ENCODE data around the gene AAK1. TPM values are rescaled to one million over a fixed set of nuclear protein-coding genes. Genes with fewer than 3 reads are reported as not detected.

Gene AAK1
- total and polyA plus RNA-seq, 7 donors = 5.4 to 35.7 (median 20.7) TPM

GRCh38 chr2:69517410-69517809 is 126.1 kb downstream of the AAK1 start:
- intact Hi-C loops (cut with DNase I) = no loop called here
- Histone ChIP-seq H3K27ac (no peak overlapping the region), H3K27me3 (no peaks in the 10 kb centered on the region), H3K36me3 (peaks cover 15 to 90% (median 40%) of the 10 kb centered on the region in 4 donors), H3K4me3 (no peak overlapping the region), H3K9me3 (no peaks in the 10 kb centered on the region), H3K4me1 (no peaks in the 10 kb centered on the region)
- DNase-seq = no peak
- no peak for TF ChIP-seq POLR2A (IDR thresholded peaks at IDR 0.05)
- no peak for TF ChIP-seq POLR2AphosphoS5 (IDR thresholded peaks at IDR 0.05)
- TF ChIP-seq CTCF (IDR thresholded peaks at IDR 0.05) = no peak
- TF ChIP-seq EP300 (IDR thresholded peaks at IDR 0.05) = no peak
- WGBS, 2 donors = 80 to 95% methylated on average over 7 of the region's 7 CpGs

- intact Hi-C loops (cut with DNase I) = no loop called here
- WGBS, 2 donors = 74 to 84% methylated on average over 1 of the region's 1 CpG
- H3K36me3 ChIP-seq = peaks cover 15 to 90% (median 38%) of the 10 kb centered on the region in 4 donors
These were observed 128.7 kb downstream of the AAK1 start for GRCh38 chr2:69514819-69515218.

GRCh38 chr2:69514406-69514805 is 129.1 kb downstream of the AAK1 start:
- Histone ChIP-seq H3K4me3 (no peak overlapping the region), H3K4me1 (no peaks in the 10 kb centered on the region), H3K36me3 (peaks cover 15 to 90% (median 36%) of the 10 kb centered on the region in 4 donors), H3K27me3 (no peaks in the 10 kb centered on the region), H3K9me3 (no peaks in the 10 kb centered on the region), H3K27ac (no peak overlapping the region)
- 84 to 92% methylated on average over 2 of the region's 2 CpGs for WGBS, 2 donors
- TF ChIP-seq EP300 (IDR thresholded peaks at IDR 0.05) (no peak), CTCF (IDR thresholded peaks at IDR 0.05) (no peak)
- intact Hi-C loops (cut with DNase I) = no loop called here
- no peak for DNase-seq

More at GRCh38 chr2:69514819-69515218, 128.7 kb downstream of the AAK1 start:
- Histone ChIP-seq H3K4me3 (no peak overlapping the region), H3K9me3 (no peaks in the 10 kb centered on the region), H3K27ac (no peak overlapping the region), H3K27me3 (no peaks in the 10 kb centered on the region), H3K4me1 (no peaks in the 10 kb centered on the region)
- TF ChIP-seq POLR2AphosphoS5 (IDR thresholded peaks at IDR 0.05) = no peak
- no peak for DNase-seq

DNA sequence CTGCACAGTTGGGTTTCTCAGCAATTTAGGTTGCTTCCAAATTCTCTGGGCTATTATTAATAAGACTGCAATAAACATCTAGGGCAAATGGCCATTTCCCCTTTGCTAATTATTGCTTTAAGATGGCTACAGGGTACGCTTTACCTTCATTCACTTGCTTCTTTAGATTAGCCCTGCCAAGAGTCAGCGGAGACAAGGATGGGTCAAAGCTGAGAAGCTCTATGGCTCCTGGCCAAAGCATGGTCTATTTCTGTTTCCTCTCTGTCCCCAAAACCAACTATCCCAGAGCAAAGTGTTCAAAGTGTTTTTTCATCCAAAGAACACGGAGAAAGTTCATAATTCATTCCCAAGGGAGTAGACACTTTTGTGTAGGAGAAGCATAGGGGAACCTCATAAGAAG is 131.1 kb downstream of the AAK1 start:
- WGBS, 2 donors = 77 to 97% methylated on average over 3 of the region's 3 CpGs
- H3K27me3 ChIP-seq = no peaks in the 10 kb centered on the region
- H3K9me3 ChIP-seq = no peaks in the 10 kb centered on the region
- no peak for TF ChIP-seq POLR2A (IDR thresholded peaks at IDR 0.05)
- no peak for TF ChIP-seq EP300 (IDR thresholded peaks at IDR 0.05)
- no peak for TF ChIP-seq CTCF (IDR thresholded peaks at IDR 0.05)
- no peak for TF ChIP-seq POLR2AphosphoS5 (IDR thresholded peaks at IDR 0.05)
- no peak overlapping the region for H3K4me3 ChIP-seq
- H3K4me1 ChIP-seq = no peaks in the 10 kb centered on the region
- peaks cover 15 to 90% (median 31%) of the 10 kb centered on the region in 4 donors for H3K36me3 ChIP-seq
- DNase-seq = no peak
- no peak overlapping the region for H3K27ac ChIP-seq
- intact Hi-C loops (cut with DNase I) = no loop called here

- Histone ChIP-seq H3K4me3 (no peak overlapping the region), H3K9me3 (no peaks in the 10 kb centered on the region), H3K36me3 (peaks cover 15 to 99% (median 32%) of the 10 kb centered on the region in 4 donors), H3K27me3 (no peaks in the 10 kb centered on the region), H3K27ac (no peak overlapping the region), H3K4me1 (no peaks in the 10 kb centered on the region)
- no peak for DNase-seq
- TF ChIP-seq POLR2AphosphoS5 (IDR thresholded peaks at IDR 0.05) = no peak
- no peak for TF ChIP-seq EP300 (IDR thresholded peaks at IDR 0.05)
- TF ChIP-seq CTCF (IDR thresholded peaks at IDR 0.05) = no peak
- no peak for TF ChIP-seq POLR2A (IDR thresholded peaks at IDR 0.05)
- intact Hi-C loops (cut with DNase I) = no loop called here
- 79 to 95% methylated on average over 2 of the region's 2 CpGs for WGBS, 2 donors
These were observed 133.3 kb downstream of the AAK1 start for GRCh38 chr2:69510204-69510603.
